DND-41 (cell line): ENCODE data around the gene SUMF1.

Source experiments
- EZH2 ChIP-seq: IDR thresholded peaks from 3 replicates; pipeline ENCODE4 v1.6.1; 2012; ENCODE audit warnings: borderline replicate concordance, low read depth, mild to moderate bottlenecking, moderate library complexity, low read length, inconsistent platforms; ENCODE audit not compliant: severe bottlenecking
- TF ChIP-seq, protein P1 (sequence below): IDR thresholded peaks from 2 replicates; pipeline ENCODE4 v1.5.1; 2012; ENCODE audit warnings: borderline replicate concordance, low read length, moderate library complexity, mild to moderate bottlenecking; ENCODE audit not compliant: poor library complexity, severe bottlenecking; ENCODE audit errors: extremely low read depth

DNA sequence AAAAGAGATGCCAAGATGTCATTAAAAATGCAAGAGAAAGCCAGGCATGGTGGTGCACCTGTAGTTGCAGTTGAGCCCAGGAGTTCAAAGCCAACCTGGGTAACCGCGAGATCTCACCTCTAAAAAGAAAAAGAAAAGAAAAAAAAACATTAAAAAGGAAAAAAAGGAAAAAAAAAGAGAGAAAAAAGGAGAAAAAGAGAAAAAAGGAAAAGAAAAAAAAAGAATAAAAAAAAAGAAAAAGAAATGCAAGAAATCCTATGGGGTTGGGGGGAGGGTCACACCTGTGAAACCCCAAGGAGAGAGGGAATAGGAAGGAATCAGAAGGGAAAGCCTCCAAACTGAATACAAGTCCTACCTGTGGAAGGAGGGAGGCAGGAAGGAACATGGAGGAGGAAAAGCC, 5.2 kb upstream of the SUMF1 start:
- TF ChIP-seq, protein P1, sequence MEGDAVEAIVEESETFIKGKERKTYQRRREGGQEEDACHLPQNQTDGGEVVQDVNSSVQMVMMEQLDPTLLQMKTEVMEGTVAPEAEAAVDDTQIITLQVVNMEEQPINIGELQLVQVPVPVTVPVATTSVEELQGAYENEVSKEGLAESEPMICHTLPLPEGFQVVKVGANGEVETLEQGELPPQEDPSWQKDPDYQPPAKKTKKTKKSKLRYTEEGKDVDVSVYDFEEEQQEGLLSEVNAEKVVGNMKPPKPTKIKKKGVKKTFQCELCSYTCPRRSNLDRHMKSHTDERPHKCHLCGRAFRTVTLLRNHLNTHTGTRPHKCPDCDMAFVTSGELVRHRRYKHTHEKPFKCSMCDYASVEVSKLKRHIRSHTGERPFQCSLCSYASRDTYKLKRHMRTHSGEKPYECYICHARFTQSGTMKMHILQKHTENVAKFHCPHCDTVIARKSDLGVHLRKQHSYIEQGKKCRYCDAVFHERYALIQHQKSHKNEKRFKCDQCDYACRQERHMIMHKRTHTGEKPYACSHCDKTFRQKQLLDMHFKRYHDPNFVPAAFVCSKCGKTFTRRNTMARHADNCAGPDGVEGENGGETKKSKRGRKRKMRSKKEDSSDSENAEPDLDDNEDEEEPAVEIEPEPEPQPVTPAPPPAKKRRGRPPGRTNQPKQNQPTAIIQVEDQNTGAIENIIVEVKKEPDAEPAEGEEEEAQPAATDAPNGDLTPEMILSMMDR = no peak
- no peak for TF ChIP-seq EZH2
